A673 (cell line): ENCODE measurements around the gene UNC5A.

ENCODE experiments used
- CTCF ChIP-seq: fragments of 300-800, 200-600 bp; sonication (generic); conservative IDR thresholded peaks from 2 replicates; pipeline ENCODE4 v1.5.1; 2017; ENCODE audit warnings: low read depth, mild to moderate bottlenecking, antibody characterized with exemption, low read length, moderate library complexity, mixed read lengths
- EZH2 ChIP-seq: fragments of 200-600 bp; sonication (generic); IDR thresholded peaks from 2 replicates; pipeline ENCODE4 v1.6.1; 2017; ENCODE audit warnings: borderline replicate concordance, low read depth, mild to moderate bottlenecking, mixed read lengths, antibody characterized with exemption, low read length; ENCODE audit not compliant: poor library complexity, severe bottlenecking

GRCh38 chr5:176851871-176852658, 41.7 kb downstream of the UNC5A start:
- TF ChIP-seq CTCF (no peak), EZH2 (no peak)
